Activated T-helper 1 cell treated with anti-CD3 and anti-CD28 coated beads, Interleukin-2, amount 50 U/mL, for 16 hours (primary cell): ENCODE results near the gene APOBEC2.
A peak's percentile ranks its signal among the peaks of the same experiment; 100 is the strongest.

ENCODE experiments used
- DNase-seq, 2 donors: peaks; one replicate each; pipeline ENCODE4 v3.0.0-alpha.2; 2020; ENCODE audit warnings: low read depth in 1 of 2, low spot score in 1 of 2

The APOBEC2 gene

GRCh38 chr6:41083072-41083471, 30.1 kb downstream of the APOBEC2 start:
- no peak for DNase-seq

- DNase-seq = no peak
These were observed 32.2 kb downstream of the APOBEC2 start for GRCh38 chr6:41085182-41085581.

- DNase-seq = no peak
These were observed 35.4 kb downstream of the APOBEC2 start for GRCh38 chr6:41088451-41088850.

- no peak for DNase-seq
These were observed 38.1 kb downstream of the APOBEC2 start for GRCh38 chr6:41090841-41091761.

- no peak for DNase-seq
These were observed 39.6 kb downstream of the APOBEC2 start for GRCh38 chr6:41092421-41093140.

GRCh38 chr6:41093729-41094128, 40.7 kb downstream of the APOBEC2 start:
- DNase-seq = no peak

GRCh38 chr6:41097467-41098090, 44.6 kb downstream of the APOBEC2 start:
- DNase-seq = no peak

GRCh38 chr6:41098366-41098765, 45.4 kb downstream of the APOBEC2 start:
- no peak for DNase-seq

- peak in 1 of 2 donors; percentile 4 for DNase-seq
These were observed 47.9 kb downstream of the APOBEC2 start for GRCh38 chr6:41100871-41101287.

- DNase-seq = no peak
These were observed 50.8 kb downstream of the APOBEC2 start for GRCh38 chr6:41103847-41104246.

- DNase-seq = no peak
These were observed 58.0 kb downstream of the APOBEC2 start for GRCh38 chr6:41111017-41111416.
